HG02623 (cell line): ENCODE results near the gene PTPRK.

Source experiments
- ATAC-seq: cut with Tn5 transposase; IDR thresholded peaks from one replicate; pipeline ENCODE4 v1.9.1; 2021; ENCODE audit warnings: moderate library complexity; ENCODE audit not compliant: unreplicated experiment

PTPRK gene

GRCh38 chr6:128395596-128395995, 124.8 kb downstream of the PTPRK start:
- no peak for ATAC-seq

GRCh38 chr6:128395188-128395587, 125.2 kb downstream of the PTPRK start:
- no peak for ATAC-seq

DNA sequence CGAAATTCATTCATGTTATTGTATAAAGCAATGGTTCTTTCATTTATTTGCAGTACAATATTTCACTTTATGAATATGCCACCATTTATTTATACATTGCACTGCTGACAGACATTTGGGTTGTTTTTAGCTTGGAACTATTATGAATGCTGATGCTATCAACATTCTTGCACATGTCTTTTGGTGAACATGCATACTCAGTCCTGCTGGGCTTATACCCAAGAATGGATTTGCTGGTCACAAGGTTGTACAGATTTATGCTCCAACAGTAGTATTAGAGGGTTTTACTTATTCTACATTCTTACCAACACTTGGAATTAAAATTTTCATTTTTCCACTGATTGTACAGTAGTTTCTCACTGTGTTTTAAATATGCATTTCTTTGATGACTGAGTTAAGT, 126.2 kb downstream of the PTPRK start:
- ATAC-seq = no peak

- no peak for ATAC-seq
These were observed 130.4 kb downstream of the PTPRK start for GRCh38 chr6:128389820-128390534.

GRCh38 chr6:128388380-128388779, 132.0 kb downstream of the PTPRK start:
- ATAC-seq = no peak

- ATAC-seq = no peak
These were observed 139.5 kb downstream of the PTPRK start for GRCh38 chr6:128380891-128381290.

GRCh38 chr6:128379577-128379976, 140.8 kb downstream of the PTPRK start:
- no peak for ATAC-seq

GRCh38 chr6:128376952-128377503, 143.4 kb downstream of the PTPRK start:
- no peak for ATAC-seq

DNA sequence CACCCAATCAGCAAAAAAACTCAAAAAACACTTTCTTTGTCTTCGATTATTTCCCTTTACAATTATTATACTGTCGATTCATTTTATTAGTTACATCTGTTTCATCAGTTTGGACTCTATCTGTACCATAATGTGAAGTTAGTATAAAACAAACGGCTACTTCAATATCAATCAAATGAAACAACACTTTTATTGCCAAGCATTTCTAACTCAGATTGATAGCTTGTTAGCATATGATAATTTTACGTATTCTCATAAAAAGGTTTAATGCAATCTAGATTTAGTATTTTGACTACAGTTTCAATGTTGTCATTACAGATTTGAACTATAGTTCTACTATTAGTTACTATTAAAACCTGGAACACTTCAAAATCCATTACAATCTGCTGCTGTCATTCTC, 149.3 kb downstream of the PTPRK start:
- no peak for ATAC-seq

- no peak for ATAC-seq
These were observed 150.3 kb downstream of the PTPRK start for GRCh38 chr6:128370072-128370471.

GRCh38 chr6:128368213-128368944, 152.0 kb downstream of the PTPRK start:
- no peak for ATAC-seq

DNA sequence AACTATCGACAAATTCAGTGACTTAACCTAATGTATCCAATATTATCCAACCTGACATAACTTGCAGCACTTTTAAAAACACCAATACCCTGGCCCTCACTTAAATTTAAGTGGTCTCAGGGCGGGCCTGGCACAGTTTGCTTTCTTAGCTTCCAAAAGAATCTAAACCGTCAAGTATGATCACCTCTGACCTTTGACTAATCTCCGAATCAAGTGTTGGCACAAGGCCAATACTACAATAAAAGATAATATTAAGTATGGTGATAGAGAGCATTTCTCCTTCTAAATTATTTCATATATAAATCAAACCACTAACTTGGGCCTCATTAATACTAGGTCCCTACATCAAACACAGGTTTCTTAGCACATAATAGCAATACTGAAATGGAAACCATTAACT, 153.0 kb downstream of the PTPRK start:
- ATAC-seq = no peak

- ATAC-seq = no peak
These were observed 154.8 kb downstream of the PTPRK start for GRCh38 chr6:128365520-128366160.

- ATAC-seq = no peak
These were observed 155.5 kb downstream of the PTPRK start for GRCh38 chr6:128364766-128365519.

GRCh38 chr6:128363020-128363813, 157.2 kb downstream of the PTPRK start:
- no peak for ATAC-seq

- ATAC-seq = no peak
These were observed 159.0 kb downstream of the PTPRK start for GRCh38 chr6:128361378-128361777.

DNA sequence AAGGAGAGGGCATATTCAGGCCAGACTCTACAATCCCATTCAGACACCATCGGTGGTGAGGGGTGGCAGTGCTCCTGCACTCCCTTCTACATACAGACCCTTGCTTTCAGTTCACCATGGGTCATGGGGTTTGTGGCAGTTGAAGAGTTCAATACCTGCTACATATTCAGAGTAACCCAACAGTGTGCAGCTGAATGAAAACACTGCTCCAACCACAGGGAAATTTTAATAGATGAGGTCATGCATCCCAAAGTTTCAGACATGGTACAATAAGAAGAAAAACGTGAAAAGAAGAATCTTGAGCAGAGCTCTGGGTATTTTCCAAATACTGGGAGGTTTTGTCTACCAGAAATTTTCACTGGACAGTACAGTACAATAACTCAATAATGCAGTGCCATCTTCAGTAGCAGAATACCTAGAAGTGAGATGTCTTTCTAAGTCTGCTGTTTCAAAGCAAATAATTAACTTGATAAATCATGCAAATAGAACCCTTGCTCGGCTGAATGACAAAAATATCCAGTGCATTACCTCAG, 162.1 kb downstream of the PTPRK start:
- no peak for ATAC-seq

DNA sequence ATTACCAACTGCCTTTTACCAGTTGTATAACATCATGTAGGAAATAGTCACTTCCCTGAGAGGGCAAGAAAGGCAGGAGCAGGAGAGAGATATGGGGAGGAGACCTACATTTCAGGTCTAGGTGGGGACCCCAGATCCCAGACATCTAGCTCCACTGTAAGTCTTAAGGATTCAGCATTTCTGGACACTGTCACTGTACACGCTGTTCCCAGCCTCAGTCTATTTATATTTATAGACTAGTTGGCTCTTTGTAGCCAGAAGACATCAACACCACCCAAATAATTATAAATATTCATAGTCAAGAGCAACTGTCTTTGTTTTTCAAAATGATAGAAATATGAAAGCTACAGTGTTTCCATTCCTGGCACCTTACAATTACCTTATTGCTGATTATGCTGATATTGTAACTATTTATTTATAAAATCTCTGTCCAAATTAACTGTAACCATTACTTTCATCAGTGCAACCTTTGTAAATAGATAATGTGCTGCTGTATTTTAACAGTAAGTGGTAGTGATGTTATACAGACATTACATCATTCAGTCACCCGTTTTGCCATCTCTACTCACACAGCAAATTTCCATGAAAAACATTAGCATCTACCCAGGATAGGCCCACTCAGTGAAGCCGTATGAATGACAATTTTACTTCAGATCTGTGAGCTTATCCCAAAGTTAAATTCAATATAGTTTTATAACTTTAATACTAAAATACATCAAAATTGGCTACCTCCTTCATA, 162.8 kb downstream of the PTPRK start:
- no peak for ATAC-seq

GRCh38 chr6:128352366-128352765, 168.0 kb downstream of the PTPRK start:
- ATAC-seq = no peak

- no peak for ATAC-seq
These were observed 169.2 kb downstream of the PTPRK start for GRCh38 chr6:128351255-128351514.
